HG03060 (cell line): ENCODE data around the gene GRIN1.

Experiments
- ATAC-seq: cut with Tn5 transposase; IDR thresholded peaks from one replicate; pipeline ENCODE4 v1.9.1; 2021; ENCODE audit warnings: low read depth, moderate number of reproducible peaks; ENCODE audit not compliant: unreplicated experiment

GRIN1 gene

DNA sequence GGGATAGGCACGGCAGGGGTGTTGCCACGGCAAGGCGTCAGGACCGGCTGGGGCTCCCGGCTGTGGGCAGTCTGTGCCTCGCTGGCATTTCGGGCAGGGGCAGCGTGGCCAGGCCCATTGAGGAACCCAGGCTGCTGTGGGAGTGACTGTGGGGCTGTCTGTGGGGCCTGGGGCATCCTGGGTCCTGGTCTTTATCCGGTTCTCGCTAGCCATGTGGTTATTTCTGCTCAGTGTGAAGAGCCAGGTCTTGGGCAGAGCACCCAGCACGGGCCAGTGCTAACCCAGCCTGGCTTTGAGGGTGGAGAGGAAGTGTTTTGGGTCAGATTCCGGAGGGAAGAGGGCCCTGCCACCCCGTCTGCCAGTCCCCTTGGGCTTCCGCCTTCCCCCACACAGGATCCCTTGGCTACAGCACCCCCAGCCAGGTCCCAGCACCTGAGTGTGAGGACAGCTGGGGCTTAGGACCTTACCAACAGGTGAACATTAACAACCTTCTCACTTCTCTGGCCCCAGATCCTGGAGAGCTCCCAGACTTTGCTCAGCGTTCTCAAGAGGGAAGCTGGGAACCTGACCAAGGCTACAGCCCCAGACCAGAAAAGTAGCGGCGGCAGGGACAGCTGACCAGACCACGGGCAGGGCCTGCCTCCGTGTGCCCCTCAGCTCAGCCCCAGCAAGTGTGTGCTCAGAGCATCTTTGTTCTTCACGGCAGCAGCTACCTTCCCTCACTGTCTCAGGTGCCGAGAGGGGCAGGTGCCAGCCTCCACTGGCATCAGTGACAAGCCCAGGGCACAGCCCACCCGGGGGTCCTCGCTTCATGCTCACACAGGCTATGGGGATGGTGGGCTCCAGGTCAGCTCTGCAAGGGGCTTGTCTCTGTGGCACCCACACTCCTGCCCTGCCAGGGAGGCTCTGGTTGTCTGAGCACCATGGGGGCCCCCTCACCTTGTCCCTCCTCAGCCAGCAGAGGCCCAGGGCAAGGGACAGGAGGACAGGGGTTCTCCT lies 50.6 kb downstream of the GRIN1 start:
- ATAC-seq: no peak

GRCh38 chr9:137190315-137190856 lies 51.4 kb downstream of the GRIN1 start:
- no peak for ATAC-seq

DNA sequence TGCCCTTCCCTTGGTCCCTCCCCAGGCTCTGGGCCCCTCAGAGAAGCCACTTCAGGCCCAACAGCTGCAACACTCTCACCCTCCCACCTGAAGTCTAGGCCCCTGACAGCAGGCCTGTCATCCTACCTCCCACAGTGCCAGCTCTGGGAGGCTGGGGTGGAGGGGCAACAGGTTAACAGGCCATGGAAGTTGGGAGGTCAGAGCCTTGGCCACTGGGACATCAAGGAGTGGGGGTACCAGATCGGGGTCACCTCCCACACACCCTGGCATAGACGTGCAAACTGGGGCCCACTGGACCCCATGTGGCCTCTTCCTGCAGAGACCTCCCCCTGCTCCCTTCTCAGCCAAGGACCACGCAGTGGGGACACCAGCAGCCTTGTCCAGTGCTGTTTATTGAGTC lies 52.3 kb downstream of the GRIN1 start:
- no peak for ATAC-seq

DNA sequence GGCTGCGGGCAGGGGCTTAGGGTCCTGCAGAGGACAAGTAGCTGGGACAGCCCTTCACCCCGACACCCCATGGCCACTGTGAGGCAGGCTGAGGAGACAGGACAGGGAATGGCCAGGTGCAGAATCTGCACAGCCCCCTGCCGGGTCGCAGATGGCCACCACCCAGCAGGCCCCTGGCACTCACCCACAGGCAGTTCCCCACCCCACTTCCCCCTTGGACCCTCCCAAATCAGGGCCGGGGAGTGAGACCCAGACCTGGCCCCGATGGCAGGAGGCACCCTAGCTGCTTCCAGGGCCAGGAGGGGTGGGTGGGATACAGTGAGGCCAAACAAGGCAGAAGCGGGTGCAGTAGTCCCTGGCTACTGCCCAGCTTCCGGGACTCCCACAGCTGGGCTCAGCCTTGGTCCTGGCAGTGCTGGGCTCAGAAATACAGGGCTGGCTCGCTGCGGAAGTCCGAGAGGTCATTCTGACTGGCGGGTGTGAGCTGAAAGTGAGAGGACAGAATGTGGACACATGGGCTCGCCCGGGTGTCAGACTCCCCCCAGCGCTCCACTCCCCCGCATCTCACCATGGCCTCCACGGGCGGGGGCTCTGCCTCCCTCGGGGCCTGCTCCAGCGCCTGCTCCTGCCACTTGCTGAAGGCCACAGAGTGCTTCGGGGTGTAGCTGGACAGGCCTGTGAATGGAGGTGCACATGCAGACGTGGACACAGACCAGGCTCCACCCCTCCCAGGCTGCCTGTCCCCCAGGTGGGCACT lies 52.9 kb downstream of the GRIN1 start:
- no peak for ATAC-seq

GRCh38 chr9:137192448-137192780 lies 53.5 kb downstream of the GRIN1 start:
- no peak for ATAC-seq

DNA sequence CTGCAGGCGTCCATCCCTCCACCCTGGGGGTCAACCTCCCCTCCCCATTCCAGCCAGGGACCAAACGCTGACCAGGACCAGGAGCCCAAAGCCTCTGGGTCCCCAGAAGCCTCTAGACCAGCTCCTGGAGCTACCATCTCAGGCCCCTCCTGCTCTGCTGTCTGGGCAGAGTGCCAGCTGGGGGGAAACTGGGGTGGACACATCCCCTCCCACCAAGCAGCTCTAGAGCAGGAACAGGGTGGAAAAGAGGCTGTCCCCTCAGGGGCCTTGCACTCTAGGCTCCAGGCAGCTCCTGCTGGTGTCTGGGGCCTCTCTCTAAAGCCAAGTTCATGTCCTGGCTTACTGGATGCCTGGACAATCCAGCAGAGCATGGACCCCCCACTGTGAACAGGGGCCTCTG lies 53.9 kb downstream of the GRIN1 start:
- ATAC-seq: no peak

DNA sequence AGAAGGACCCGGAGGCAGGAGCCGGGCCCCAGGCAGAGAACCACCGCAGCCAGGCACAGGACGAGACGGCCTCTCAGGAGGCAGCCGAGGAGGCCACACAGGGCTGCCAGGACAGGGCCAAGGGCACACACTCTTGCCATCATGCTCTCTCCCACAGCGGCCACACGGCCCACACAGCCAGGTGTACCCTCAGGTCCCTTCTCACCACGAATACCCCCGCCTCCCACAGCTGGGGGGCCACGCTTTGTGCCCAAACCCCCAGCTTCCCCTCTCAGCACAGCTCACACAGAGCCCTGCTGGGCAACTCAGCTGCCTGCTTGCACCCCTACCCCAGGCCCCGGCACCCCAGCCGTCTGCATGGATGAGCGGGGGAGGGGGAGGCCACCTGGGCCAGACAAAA lies 54.8 kb downstream of the GRIN1 start:
- no peak for ATAC-seq

DNA sequence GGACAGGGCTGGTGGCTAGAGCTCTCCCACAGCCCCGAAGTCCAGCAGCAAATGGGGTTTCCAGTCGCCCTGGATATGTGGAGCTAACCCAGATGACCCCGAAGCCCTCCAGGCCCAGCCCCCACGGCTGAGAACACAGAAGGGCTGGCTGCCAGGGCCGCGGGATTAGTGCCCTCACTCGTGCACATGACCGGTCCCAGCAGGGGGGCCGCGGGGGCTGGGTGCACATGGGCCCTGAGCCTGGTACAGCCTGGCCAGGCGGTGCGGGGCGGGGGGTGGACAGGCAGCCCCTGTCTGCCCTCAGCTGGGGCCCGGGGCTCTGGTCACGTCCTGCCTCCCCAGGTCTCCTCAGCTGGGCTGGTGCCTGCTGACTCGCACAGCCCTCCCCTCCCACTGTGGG lies 55.4 kb downstream of the GRIN1 start:
- ATAC-seq: no peak

DNA sequence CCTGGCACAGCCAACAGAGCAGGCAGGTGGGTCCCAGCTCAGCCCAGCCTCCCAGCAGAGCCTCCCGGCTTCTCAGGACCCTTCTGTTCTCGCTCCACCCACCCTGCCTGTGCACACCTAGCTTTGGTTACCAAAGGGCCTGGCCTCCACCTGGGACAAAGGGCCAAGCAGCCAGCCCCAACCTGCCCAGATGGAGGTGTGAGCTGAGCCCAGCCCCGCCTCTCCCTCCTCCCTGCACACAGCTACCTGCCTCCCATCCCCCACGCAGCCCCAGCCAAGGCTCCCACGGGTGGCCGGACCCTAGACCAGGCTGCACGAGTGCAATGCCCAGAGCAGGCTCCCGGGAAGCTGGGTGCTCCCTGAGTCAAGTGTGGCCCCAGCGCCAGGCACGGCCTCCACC lies 56.0 kb downstream of the GRIN1 start:
- ATAC-seq: no peak

GRCh38 chr9:137195525-137196220 lies 56.7 kb downstream of the GRIN1 start:
- ATAC-seq: no peak

DNA sequence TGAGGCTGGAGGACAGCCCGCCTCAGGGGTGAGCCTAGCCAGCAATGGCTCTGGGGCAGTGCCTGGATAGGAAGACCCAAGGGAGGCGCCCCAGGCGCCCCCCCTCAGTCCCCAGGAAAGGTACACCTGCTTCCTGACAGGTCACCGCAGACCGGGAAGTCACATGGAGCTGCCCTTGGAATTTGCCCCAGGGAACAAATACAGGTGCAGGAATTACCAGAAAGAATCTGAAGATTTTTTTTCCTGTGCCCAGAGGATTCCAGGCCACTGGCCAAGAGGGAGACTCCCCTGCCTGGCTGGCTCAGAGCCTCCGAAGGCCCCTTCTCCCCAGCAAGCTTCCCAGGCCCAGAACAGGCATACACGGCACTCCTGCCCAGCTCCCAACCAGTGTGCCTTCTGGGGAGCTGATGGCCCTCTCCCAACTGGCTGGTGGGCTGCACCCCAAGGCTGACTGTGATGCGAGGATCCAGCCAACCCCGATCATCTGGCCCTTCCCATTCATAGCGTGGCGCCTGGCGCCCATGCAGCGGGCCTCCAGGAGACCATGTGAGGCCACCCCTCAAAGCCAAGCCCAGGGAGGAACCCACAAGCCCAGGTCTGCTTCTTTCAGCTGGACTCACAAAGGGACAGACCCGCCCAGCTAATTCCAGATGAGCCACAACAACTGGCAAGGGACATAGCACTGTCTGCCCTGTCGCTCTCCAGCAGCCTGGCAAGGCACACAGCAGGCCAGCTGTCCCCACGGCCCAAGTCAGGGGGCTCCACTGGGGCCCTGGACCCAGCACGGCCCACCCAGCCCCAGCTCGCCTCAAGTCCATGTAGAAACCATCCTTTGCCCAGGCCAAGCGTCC lies 59.3 kb downstream of the GRIN1 start:
- ATAC-seq: no peak

DNA sequence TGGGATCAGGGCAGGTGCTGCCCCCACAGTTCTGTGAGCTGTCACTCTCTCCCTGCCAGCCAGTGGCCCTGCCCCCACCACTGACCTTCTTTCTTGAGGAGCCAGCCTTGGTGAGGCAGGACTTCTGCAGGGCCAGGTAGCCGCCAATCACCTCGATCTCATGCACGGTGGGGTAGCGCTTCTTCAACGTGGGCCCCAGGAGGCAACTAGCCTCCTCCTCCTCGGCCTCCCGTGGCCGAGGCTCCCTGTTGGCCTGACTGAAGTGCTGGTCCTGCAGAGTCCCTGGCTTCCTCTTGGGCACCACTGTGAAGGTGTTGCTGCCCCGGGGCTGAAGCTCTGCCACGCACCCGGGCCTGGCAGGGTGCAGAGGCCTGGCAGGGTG lies 59.9 kb downstream of the GRIN1 start:
- ATAC-seq: no peak

- no peak for ATAC-seq
These were observed 60.6 kb downstream of the GRIN1 start for GRCh38 chr9:137199411-137200121.

DNA sequence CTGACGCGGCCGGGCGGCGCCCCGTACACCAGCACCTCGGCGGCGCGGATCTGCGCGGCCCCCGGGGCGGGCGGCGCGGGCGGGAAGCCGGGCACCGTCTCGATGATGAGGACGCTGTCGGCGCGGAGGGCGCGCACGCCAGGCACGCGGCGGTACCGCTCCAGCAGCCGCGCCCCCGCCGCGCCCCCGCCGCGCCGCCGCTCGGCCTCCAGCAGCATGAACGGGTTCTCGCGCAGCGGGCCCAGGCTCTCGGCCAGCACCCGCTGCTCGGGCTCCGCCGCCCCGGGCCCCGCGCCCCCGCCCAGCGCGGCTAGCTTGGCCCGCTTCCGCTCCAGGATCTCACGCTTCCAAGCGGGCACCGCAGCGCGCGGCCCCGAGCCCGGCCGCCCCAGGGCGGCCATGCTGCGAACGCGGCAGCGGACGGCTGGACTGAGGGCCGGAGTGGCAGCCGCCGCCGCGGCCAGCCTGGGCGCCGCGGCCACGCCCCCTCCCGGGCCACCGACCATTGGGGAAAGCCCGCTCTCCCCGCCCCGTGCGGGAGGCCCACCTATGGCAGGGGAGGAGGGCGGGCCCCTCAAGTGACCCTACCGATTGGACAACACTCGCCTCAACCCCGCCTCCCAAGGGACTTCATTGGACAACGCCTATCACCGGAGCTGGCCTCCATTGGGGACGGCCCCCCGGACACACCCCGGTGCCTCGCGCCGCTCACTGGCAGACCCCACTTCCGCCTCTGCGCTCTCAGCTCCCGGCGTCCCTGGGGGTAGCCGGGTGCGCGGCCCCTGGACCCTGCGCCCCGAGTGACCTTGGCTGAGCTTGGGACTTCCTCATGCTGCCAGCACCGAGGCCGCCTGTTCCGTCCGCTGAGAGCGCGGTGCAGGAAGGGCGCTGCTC lies 61.6 kb downstream of the GRIN1 start, which contains the start of gene TPRN:
Gene TPRN, minus strand, starts transcription at position 431 of the 894 bp plus-strand sequence. Its CDS starts 30 bp downstream, at position 401.
- ATAC-seq: peak; percentile 75

DNA sequence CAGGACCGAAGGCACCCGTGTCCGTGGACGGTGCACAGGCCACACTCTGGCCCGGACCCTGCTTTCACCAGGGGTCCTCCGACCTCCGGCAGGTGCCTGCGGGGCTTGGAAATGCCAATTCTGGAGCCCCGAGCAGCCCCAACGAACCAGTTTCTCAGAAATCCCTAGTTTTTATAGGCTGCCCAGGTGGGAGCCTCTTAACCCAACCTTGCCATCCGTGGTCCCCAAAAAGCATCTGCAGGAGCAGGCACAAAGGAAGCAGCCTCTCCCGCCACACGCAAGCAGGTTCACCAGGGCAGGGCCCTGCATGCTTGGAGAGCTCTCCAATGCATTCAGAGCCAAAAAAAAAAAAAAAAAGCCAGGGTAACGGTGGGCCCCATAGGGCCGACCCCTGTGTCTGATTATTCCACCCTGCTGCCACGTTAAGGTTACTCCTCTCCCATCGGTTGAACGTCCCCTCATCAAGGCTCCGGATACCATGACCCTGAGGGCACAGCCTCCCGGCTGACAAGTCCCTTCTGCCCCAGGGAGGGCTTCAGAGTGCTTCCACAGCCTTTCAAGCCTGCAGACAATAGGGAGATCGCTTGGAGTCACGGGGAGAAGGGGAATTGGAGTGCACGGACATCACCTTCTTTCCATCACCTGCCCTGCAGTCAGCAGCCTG lies 62.4 kb downstream of the GRIN1 start:
- no peak for ATAC-seq

DNA sequence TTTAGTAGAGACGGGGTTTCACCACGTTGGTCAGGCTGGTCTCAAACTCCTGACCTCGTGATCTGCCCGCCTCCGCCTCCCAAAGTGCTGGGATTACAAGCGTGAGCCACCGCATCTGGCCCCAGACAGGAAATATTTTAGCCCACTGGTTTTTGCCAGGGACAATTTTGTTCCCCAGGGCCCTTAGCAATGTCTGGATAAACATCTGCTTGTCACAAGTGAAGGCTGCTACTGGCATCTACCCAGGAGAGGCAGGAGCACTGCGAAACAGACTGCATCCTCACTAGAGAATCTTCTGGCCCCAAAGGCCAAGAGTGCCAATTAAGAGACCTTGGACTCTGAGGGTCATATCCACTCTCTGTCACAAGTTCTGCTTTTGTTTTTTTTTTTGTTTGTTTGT lies 64.0 kb downstream of the GRIN1 start:
- ATAC-seq: no peak

- no peak for ATAC-seq
These were observed 65.8 kb downstream of the GRIN1 start for GRCh38 chr9:137204731-137205125.
